HCT116 (cell line): ENCODE data around the gene SEC22C.

ENCODE experiments used
- CEBPB ChIP-seq: IDR thresholded peaks from 2 replicates; pipeline ENCODE4 v1.6.1; 2012; ENCODE audit warnings: low read depth
- EZH2 ChIP-seq: fragments of 200-600 bp; sonication (generic); IDR thresholded peaks from 2 replicates; pipeline ENCODE4 v1.6.1; 2017; ENCODE audit warnings: antibody characterized with exemption, mixed run types
- POLR2A ChIP-seq: IDR thresholded peaks from 2 replicates; pipeline ENCODE4 v1.7.0; 2011; ENCODE audit warnings: borderline replicate concordance; ENCODE audit not compliant: insufficient read depth, insufficient read length; ENCODE audit errors: extremely low read depth
- POLR2AphosphoS5 ChIP-seq: IDR thresholded peaks from 2 replicates; pipeline ENCODE4 v1.6.1; 2011; ENCODE audit warnings: mild to moderate bottlenecking, low read depth, low read length, moderate library complexity
- RAD21 ChIP-seq: IDR thresholded peaks from 2 replicates; pipeline ENCODE4 v1.6.1; 2012; ENCODE audit warnings: low read depth, mild to moderate bottlenecking
- YY1 ChIP-seq: IDR thresholded peaks from 2 replicates; pipeline ENCODE4 v1.6.1; 2011; ENCODE audit warnings: low read length, low read depth, moderate library complexity, mild to moderate bottlenecking; ENCODE audit not compliant: insufficient replicate concordance; ENCODE audit errors: extremely low read depth
- ZNF274 ChIP-seq: fragments of 200-500 bp; sonication (Bioruptor generic); IDR thresholded peaks from 2 replicates; pipeline ENCODE4 v1.6.1; 2014; ENCODE audit warnings: mild to moderate bottlenecking, low read depth, low read length, inconsistent platforms
- TF ChIP-seq, protein P1 (sequence below), 3 experiments: fragments of 200-600 bp in 1 of 3; sonication (generic) in 1 of 3; IDR thresholded peaks in 2 of 3; conservative IDR thresholded peaks in 1 of 3; 2 replicates each; pipeline ENCODE4 v1.5.1; 2012 to 2017; ENCODE audit warnings: low read depth in 2 of 3, low read length in 2 of 3, antibody characterized with exemption in 1 of 3, borderline replicate concordance in 1 of 3, control low read depth in 1 of 3, mild to moderate bottlenecking in 1 of 3, mixed read lengths in 1 of 3, mixed run types in 1 of 3, moderate library complexity in 1 of 3; ENCODE audit not compliant: insufficient read depth in 1 of 3
- TF ChIP-seq, protein P2 (sequence below): IDR thresholded peaks from 2 replicates; pipeline ENCODE4 v1.6.1; 2012

GRCh38 chr3:42513121-42513520 is 68.6 kb downstream of the SEC22C start:
- no peak for TF ChIP-seq POLR2A
- no peak for TF ChIP-seq ZNF274
- TF ChIP-seq YY1, result no peak
- TF ChIP-seq, protein P1, sequence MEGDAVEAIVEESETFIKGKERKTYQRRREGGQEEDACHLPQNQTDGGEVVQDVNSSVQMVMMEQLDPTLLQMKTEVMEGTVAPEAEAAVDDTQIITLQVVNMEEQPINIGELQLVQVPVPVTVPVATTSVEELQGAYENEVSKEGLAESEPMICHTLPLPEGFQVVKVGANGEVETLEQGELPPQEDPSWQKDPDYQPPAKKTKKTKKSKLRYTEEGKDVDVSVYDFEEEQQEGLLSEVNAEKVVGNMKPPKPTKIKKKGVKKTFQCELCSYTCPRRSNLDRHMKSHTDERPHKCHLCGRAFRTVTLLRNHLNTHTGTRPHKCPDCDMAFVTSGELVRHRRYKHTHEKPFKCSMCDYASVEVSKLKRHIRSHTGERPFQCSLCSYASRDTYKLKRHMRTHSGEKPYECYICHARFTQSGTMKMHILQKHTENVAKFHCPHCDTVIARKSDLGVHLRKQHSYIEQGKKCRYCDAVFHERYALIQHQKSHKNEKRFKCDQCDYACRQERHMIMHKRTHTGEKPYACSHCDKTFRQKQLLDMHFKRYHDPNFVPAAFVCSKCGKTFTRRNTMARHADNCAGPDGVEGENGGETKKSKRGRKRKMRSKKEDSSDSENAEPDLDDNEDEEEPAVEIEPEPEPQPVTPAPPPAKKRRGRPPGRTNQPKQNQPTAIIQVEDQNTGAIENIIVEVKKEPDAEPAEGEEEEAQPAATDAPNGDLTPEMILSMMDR (IDR thresholded peaks at IDR 0.05 in 2 of 3, conservative IDR thresholded peaks at IDR 0.05 in 1 of 3; ENCODE audit: borderline replicate concordance in 1 of 3, insufficient read depth in 1 of 3, low read depth in 2 of 3, low read length in 2 of 3), result no peak
- TF ChIP-seq CEBPB, result no peak
- TF ChIP-seq, protein P2, sequence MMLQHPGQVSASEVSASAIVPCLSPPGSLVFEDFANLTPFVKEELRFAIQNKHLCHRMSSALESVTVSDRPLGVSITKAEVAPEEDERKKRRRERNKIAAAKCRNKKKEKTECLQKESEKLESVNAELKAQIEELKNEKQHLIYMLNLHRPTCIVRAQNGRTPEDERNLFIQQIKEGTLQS, result no peak
- no peak for TF ChIP-seq POLR2AphosphoS5
- no peak for TF ChIP-seq RAD21
- no peak for TF ChIP-seq EZH2
